ENCODE results near the gene HOXA7. TPM values are rescaled to one million over a fixed set of nuclear protein-coding genes. Genes with fewer than 3 reads are reported as not detected.

The HOXA7 gene
- polyA plus RNA-seq, 4 donors, result 11.4 to 31.9 (median 27.3) TPM

- DNase-seq (ENCODE audit: low read depth in 4 of 4, low spot score in 3 of 4), result no peak
These were observed 37.5 kb upstream of the HOXA7 start for GRCh38 chr7:27194002-27194352.

- no peak for DNase-seq (ENCODE audit: low read depth in 4 of 4, low spot score in 3 of 4)
These were observed 37.0 kb upstream of the HOXA7 start for GRCh38 chr7:27193335-27194001.

- DNase-seq (ENCODE audit: low read depth in 4 of 4, low spot score in 3 of 4), result no peak
These were observed 36.3 kb upstream of the HOXA7 start for GRCh38 chr7:27192546-27193334.

DNA sequence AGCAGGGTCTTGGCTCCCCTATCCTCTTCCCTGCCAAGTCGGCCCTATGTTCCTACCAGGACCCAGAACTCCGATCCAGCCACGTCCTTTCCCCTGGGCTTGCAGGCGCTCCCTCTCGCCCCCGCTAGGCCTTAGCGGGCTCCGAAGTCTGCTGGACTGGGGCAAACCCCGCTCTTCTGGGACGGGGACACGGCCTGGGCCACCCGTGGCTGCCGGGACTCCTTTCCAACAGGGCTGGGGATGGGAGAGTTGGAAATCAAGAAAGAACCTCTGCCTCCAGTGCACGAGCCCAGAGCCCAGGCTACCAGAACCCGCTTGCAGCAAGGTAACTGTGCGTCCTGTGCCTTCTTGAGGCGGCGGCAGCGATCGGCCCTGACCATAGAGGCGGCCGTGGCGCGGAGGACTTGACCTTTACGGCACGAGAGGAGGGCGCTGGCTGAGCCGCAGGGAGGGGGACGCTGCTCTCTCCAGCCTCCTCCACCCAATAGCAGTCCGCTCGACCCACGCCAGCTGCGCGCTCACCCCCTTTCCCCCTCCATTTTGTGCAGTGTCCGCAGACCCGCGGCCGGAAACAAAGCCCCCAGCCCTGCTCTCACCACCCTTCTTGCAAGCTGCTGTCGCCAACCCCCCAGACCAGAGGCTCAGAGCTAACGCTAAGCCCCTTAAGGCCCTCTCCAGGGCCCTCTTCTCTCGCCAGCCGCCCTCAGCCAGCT, 35.5 kb upstream of the HOXA7 start:
- DNase-seq (ENCODE audit: low read depth in 4 of 4, low spot score in 3 of 4), result no peak

DNA sequence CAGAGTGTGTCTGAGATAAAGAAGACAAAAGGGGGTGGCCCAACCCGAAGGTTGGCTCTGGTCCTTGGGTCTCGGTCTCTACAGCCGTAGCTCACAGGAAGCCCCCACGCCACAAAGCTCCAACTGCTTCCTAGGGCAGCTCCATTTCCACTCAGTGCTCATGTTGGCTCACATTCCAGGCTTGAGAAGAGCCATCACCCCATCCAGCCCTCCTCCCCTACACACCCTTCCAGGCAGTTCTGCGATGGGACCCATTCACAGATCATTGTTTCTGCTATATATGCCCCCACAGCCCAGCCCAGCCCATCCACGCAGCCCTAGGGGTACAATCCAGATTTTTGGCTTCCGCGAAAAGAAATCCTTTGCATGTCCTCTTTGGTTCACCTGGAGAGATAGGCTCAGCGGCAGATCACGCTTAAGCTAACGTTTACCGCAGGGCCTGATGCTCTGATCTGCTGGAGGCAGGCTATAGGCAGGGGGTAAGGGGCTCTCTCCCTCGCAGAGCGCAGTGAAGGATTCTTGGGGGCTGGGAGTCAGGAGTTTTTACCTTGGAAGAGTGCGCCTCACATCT, 34.8 kb upstream of the HOXA7 start:
- DNase-seq (ENCODE audit: low read depth in 4 of 4, low spot score in 3 of 4), result no peak

GRCh38 chr7:27189997-27190748, 33.7 kb upstream of the HOXA7 start:
- no peak for DNase-seq (ENCODE audit: low read depth in 4 of 4, low spot score in 3 of 4)

GRCh38 chr7:27189295-27189996, 33.0 kb upstream of the HOXA7 start:
- peak in 1 of 4 donors; percentile 80 for DNase-seq (ENCODE audit: low read depth in 4 of 4, low spot score in 3 of 4)

DNA sequence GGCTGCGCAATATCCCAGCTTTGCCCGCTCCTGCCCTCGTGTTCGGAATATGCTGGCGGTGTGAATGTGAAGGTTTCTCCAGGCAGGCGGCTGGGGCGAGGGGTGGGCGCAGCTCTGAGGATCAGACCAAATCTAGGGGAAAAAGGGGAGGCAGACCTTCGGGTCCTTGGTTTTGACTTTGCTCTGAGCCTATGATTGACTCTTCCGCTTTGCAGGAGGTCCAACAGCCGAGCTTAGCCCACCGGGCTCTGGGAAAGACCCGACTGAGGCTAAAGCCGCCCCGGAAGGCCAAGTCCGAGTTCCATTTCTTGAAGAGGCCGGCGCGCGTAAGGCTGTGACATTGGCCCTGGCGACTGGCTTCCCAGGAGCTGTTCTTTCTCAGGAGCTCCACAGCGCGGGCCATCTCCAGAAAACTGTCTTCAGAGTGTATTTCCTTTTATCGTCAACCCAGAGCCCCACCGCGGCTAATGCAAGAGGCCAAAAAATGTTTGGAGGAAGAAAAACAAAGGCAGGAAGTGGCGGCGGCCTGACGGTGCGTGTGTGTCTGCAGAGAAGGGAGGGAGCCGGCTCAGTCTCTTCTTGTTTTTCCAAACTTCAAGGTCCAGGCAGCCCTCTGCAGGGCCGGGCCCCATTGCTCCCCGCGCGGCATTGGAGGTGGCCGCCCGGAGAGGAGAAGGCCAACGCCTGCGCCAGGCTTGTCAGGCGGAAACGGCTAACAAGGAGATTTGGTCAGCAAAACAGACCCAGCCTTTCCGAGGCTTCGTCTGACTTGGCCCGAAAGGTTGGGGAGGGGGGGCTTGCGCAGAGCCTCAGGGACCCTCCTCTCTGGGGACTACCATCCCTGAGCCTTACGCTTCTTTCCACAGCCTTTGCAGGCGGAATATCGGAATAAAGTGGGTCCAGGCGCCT, 32.2 kb upstream of the HOXA7 start:
- DNase-seq (ENCODE audit: low read depth in 4 of 4, low spot score in 3 of 4), result no peak

- DNase-seq (ENCODE audit: low read depth in 4 of 4, low spot score in 3 of 4), result no peak
These were observed 31.3 kb upstream of the HOXA7 start for GRCh38 chr7:27187475-27188385.

GRCh38 chr7:27186668-27187474, 30.4 kb upstream of the HOXA7 start:
- DNase-seq (ENCODE audit: low read depth in 4 of 4, low spot score in 3 of 4), result no peak

GRCh38 chr7:27185854-27186667, 29.6 kb upstream of the HOXA7 start:
- no peak for DNase-seq (ENCODE audit: low read depth in 4 of 4, low spot score in 3 of 4)

DNA sequence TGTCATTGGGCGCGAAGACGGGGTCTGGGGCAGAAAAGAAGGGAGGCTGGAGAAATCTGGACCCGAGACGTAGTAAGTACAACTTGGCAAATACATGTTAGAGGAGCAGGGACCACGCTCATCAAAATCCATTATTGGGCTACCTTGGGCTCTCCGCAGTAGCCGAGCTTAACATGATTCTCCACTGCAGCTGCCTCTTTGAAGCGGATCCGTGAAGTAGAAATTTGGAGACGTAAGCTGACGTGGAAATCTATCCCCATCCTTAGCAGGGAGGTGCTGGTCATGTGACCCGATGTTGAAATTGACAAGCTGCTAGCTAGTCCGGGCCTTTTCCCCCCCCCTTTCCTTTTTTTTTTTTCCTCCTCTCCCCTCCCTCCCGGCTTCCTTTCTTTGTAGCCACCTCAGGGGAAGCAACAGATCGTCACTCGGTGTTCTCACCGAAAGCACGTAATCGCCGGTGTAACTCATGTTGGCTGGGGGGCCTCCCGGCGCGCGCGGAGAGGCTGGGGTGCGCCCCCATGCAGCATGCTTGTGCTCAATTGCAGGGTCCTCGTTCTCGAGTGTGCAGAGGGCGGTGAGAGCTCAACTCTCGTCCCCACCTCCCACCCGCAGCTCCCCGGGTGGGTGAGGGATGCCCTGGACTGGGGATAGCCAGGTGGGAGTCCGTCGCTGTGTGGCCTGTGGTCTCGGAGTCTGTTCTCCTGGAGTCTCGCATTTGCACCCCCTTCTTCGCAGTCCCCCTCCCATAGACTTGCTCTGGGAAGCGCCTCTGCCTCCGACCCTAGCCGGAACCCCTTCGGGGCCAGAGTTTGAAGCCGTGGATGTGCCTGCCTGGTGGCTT, 28.8 kb upstream of the HOXA7 start, which contains the start of gene HOXA11:
Gene HOXA11 (minus strand): TSS at position 220 of the 841 bp plus-strand sequence. CDS start 88 bp downstream, at position 132.
- peak; percentile 87 to 97 (median 90) for DNase-seq (ENCODE audit: low read depth in 4 of 4, low spot score in 3 of 4)

DNA sequence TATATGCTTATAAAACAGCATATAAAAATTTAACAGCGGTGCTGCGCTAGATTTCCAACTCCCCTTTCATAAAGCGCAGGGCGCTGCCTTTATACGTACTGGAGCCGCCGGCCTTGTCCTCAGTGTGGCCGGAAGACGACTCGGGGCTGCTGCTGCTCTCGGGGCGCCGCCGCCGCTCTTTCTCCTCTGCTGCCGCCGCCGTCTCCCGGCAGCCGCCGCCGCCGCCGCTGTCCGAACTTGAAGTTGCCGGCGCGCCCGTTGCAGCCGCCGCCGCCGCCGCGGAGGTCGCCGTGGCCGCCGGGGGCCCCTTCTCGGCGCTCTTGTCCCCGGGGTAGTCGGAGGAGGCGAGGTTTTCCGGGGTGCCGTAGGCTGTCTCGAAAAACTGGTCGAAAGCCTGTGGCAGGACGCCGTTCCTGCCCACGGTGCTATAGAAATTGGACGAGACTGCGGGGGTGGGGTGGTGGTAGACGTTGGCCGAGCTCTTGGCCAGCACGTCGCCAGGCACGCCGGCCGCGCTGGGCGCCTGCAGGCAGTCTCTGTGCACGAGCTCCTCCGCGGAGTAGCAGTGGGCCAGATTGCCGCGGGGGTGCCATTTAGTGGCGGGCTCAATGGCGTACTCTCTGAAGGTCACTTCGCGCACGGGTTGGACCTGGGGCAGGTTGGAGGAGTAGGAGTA, 28.0 kb upstream of the HOXA7 start:
- DNase-seq (ENCODE audit: low read depth in 4 of 4, low spot score in 3 of 4), result no peak

DNA sequence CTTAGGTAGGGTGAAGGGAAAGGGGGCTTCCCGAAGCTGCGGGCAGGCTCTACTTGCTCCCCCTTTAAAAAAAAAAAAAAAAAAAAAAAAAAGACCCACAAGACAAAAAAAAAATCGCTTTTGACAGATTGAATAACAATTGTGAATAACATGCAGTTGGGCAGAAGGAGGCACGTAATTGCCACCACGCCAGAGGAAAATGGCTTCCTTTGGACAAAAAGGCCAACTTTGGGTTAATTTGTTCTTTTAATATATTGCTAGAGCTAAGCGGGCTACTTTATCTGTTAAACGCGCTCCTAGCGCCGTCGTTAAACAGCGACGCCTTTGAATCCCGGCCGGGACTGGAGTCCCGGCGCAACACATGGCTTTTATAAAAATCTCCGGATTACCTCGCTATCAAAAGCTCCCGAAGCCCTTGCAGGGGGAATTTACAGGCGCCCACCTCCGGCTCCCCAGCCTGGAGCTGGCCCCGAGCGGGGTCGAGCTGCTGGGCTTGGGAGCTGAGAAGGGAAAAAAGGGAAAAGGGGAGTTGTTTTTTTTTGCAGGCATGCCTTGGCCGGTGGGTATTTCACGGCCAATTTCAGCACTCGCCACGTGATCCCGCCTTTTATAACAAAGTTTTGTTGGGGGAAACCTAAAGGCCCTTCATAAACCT, 27.3 kb upstream of the HOXA7 start:
- DNase-seq (ENCODE audit: low read depth in 4 of 4, low spot score in 3 of 4), result no peak
